Measurements from ENCODE around the gene TMEM60.

DNA sequence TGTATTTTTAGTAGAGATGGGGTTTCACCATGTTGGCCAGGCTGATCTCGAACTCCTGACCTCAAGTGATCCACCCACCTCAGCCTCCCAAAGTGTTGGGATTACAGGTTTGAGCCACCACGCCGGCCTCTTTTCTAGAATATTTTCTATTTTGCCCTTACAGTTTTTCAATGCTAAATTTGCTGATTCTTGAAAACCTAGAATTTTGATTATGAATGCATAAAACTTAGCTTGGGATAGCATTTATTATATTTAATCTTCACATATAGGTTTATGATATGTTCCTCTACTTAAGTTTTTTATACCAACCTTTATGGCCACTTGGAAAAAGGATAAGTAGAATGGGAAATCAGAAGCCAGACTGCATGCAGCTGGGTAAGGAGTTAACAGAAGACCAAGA is 2.1 kb downstream of the TMEM60 start:
- TF ChIP-seq, protein P1, sequence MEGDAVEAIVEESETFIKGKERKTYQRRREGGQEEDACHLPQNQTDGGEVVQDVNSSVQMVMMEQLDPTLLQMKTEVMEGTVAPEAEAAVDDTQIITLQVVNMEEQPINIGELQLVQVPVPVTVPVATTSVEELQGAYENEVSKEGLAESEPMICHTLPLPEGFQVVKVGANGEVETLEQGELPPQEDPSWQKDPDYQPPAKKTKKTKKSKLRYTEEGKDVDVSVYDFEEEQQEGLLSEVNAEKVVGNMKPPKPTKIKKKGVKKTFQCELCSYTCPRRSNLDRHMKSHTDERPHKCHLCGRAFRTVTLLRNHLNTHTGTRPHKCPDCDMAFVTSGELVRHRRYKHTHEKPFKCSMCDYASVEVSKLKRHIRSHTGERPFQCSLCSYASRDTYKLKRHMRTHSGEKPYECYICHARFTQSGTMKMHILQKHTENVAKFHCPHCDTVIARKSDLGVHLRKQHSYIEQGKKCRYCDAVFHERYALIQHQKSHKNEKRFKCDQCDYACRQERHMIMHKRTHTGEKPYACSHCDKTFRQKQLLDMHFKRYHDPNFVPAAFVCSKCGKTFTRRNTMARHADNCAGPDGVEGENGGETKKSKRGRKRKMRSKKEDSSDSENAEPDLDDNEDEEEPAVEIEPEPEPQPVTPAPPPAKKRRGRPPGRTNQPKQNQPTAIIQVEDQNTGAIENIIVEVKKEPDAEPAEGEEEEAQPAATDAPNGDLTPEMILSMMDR (IDR thresholded peaks at IDR 0.05; ENCODE audit: low read depth, low read length): no peak
- no peak for TF ChIP-seq POLR2A (IDR thresholded peaks at IDR 0.05; ENCODE audit: extremely low read depth, insufficient read length)
